Choroid plexus epithelial cell (primary cell): ENCODE results near the gene RAB40B.

Source experiments
- DNase-seq: peaks from one replicate; pipeline ENCODE4 v3.0.0-alpha.2; 2010; ENCODE audit warnings: low read depth
- H3K4me3 ChIP-seq: 2 replicates; pipeline ENCODE4 v1.5.1; 2011; ENCODE audit warnings: low read depth, mild to moderate bottlenecking, control low read depth, low read length, moderate library complexity
- CTCF ChIP-seq: conservative IDR thresholded peaks from 2 replicates; pipeline ENCODE4 v1.5.1; 2011; ENCODE audit warnings: low read depth, mild to moderate bottlenecking, control low read depth, inconsistent platforms, low read length, moderate library complexity

The RAB40B gene

GRCh38 chr17:82722341-82723013 lies 24.0 kb upstream of the RAB40B start:
- H3K4me3 ChIP-seq: no peak overlapping the region
- no peak for TF ChIP-seq CTCF
- DNase-seq: no peak

GRCh38 chr17:82720204-82720603 lies 21.7 kb upstream of the RAB40B start:
- no peak overlapping the region for H3K4me3 ChIP-seq
- no peak for DNase-seq
- TF ChIP-seq CTCF: no peak

- no peak for TF ChIP-seq CTCF
- no peak for DNase-seq
- H3K4me3 ChIP-seq: no peak overlapping the region
Measured at GRCh38 chr17:82718986-82719685, 20.6 kb upstream of the RAB40B start.

- H3K4me3 ChIP-seq: peak within 1 kb of the TSS; percentile 78
- DNase-seq: peak; percentile 97
- TF ChIP-seq CTCF: no peak
Measured at GRCh38 chr17:82716203-82717010, 17.9 kb upstream of the RAB40B start, which contains the start of gene FN3KRP. FN3KRP (plus strand) TSS chr17:82716706; CDS start chr17:82716756, 50 bp downstream.

GRCh38 chr17:82713071-82713723 lies 14.7 kb upstream of the RAB40B start:
- TF ChIP-seq CTCF: no peak
- no peak for DNase-seq
- no peak overlapping the region for H3K4me3 ChIP-seq

- H3K4me3 ChIP-seq: no peak overlapping the region
- no peak for DNase-seq
- TF ChIP-seq CTCF: no peak
Measured at GRCh38 chr17:82710499-82711232, 12.2 kb upstream of the RAB40B start.
